GM19438 (cell line): ENCODE results near the gene KCNK5.

Experiments
- ATAC-seq: cut with Tn5 transposase; IDR thresholded peaks from one replicate; pipeline ENCODE4 v1.9.1; 2021; ENCODE audit warnings: low read depth; ENCODE audit not compliant: unreplicated experiment

KCNK5 gene

DNA sequence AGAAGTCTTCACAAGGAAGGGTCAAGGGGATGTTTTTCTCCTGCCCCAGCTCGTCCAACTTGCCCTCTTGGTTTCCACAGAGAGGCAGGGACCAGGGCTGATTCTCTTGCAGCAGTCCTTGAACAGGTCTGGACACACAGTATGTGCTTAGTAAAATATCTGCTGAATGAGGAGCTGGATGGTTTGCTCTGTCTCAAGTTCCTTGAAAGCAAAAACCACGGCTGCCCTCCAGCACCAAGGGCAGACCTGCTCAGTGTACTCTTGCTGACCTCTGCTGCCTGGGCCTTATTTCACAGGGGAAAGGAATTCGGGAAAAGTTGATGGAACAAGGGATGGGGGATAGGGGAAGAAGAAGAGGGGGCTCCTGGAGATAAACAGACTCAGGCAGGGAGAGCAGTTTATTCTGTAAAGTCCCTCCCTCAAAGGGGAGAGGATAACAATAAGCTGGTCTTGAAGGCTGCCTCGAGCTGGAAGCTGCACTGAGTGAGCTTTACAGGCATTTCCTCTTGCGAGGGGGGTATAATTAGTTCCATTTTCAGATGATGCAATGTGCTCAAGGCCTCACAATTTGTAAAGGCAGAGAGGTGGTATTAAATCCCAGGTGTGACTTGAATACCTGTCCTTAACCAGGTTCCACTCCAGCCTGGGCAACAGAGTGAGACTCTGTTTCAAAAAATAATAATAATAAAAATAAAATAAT lies 10.3 kb downstream of the KCNK5 start:
- ATAC-seq: no peak

DNA sequence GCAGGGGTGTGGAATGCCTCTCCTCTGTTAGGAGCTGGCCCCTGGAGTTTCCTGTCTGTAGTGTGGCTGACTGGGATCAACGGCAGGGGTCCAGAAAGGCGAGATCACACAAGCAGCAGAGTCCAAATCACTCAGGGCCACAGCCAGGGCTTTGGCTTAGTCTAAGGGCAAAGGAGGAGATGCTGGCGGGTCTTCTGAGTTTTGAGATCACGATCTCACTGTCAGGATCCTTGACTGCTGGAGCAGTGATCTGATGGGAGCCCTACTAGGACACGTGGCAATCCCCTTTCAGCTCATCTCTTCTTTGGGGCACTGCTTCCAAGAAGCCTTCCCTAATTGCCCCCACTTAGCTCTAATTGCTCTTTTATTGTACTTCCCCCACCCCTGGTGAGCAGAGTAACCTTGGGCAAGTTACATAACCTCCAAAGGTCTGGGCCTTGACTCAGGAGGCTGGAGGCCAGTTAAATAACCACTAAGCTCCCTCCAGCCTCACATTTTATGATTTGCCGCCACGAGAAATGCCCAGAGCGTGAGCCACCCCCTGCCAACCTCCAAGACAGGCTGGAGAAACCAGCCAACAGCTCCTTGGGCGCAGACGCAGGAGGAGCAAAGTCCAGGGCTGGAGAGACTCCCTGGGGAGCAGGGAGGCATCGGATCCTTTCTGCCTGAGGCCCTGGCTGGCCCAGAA lies 12.0 kb downstream of the KCNK5 start:
- ATAC-seq: no peak

DNA sequence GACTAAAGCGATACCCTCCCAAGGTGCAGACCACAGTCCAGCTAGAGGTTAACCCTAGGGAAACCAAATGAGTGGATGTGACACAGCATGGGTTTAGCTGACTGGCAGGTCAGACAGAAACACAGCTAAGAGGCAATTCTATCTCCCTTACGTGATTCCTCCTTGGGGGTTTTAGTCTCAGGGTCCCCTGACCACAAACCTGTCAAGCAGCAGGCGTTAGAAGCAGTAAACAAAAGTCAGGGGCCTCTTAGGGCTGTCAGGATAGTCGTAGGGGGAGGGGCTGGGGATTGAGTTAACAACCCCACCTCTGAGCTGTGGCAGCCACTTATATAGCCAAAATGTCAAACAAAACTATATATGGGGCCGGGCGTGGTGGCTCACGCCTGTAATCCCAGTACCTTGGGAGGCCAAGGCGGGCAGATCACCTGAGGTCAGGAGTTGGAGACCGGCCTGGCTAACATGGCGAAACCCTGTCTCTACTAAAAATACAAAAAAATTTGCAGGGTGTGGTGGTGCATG lies 13.6 kb downstream of the KCNK5 start:
- ATAC-seq: no peak

DNA sequence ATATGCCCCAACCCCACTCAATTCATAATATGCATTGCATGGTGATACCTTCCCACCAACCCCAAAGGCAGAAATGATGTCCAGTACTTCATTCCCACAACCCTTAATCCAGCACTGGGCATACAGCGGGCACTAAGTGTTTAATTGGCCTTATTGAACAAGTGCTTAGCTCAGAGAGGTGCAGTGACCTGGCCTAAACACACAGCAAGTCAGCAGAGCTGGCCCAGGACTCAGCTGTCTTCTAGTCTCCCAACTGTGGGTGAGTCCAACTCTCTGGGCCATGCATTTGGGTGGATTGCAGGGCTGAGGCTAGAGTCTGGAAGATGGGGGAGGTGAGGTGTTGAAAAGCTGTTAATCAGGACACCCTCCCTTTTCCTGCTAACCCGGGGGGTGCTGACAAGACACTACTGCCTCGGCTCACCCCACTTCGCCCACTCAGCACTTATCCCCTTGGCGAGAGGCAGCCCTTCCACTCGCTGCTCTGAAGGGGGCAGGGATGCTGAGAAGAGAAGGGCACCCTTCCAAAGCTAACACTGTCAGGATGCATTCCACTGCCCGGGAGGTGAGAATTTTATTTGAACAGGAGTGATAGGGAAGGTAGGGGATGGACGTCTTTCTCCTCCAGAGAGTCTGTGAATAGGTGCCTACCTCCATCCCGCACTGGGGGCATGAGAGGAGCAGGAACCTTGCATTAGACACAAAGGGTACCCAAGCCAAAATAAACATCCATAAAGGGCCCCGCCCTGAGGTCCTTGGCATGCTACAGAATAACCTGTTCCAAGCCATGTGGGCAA lies 14.2 kb downstream of the KCNK5 start:
- ATAC-seq: no peak

DNA sequence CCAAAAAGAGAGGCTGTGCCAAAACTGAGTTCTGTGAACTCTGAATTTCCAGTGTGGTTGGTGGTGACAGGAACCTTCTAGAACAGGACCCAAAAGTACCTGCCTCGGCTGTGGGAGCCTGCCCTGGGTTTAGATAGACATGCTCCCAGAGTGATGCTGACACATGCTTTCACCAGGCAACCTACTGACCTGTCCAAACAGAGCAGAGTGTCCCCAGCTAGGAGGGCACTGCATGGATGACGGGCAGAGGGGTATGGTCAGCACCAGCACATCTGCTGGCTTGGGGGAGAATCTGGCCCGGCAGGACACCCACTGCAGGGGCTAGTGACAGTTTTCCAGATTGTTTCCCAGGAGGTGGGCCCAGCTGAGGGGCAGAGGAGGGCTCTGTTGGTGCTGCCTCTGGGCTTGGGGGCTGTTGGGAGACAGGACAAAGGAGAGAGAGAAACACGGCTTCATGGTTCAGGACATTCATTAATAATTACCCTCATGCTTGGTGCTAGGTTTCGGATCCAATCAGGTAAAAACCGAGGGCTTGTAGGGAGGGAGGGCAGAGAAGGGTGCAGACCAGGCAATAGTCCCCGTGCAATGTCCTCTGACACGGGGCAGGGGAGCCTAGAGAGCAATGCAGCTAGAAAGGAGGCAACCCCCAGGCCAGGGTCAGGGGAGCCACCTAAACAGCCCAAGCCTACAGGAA lies 15.0 kb downstream of the KCNK5 start:
- no peak for ATAC-seq

DNA sequence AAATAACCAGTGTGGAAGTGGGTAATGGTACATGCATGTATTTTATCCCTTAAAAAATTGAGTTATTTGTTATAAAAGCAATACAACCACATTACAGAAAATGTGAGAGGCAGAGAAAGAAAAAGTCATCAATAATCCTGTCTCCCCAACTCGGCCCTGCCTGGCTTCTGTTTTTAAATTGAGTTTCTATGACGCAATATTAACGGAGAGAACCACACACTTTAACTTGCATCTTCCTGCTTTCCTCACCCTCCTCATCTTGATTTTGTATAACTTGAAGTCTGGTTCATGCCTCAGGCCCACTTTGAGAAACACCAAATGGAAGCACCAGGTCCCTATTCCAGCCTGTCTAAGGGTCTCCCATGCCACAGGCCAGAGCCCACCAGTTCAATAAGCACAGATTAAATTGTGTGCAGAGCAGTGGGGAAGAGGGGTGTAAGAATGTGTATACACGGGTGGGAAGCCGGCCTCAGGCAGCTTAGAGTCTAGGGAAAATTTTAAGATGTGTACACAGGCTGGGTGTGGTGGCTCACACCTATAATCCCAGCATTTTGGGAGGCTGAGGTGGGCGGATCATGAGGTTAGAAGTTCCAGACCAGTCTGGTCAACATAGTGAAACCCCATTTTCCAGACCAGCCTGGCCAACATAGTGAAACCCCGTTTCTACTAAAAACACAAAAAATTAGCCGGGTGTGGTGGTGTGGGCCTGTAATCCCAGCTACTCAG lies 15.9 kb downstream of the KCNK5 start:
- ATAC-seq: no peak

DNA sequence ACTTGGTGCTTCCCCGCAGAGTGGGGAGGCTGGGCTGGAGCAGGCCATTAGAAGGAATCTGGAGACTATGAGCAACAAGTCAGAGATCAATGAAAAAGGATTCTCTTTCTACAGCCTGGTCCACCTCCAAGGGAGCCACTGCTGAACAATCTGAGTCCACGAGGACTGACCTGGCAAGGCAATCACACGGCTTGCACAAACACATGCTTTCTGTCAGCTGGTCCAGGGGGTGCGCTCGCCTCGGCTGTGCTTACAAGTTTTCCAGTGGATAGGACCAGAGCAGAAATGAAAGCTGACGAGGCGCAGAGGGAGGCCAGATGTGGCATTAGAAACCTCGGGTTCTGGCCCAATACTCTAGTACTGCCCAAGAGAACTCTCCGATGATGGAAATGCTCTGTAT lies 18.1 kb downstream of the KCNK5 start:
- ATAC-seq: no peak

DNA sequence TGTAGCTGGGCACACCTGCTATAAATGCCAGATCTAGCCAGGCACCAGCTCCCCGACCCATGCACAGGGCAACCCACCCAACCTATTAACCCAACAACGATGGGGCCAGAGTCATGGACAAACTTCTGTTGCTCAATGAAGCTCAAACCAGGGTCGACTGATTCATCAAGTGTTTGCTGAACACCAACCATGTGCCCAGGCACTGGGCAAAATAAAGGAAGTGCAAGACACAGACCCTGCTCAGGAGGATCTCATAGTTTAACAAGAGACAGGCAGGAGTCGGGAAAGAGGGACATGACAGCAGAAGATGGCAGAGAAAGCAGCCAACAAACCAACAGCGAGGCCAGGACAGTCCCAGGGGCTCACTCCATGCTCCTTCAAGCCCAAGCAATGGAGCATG lies 18.8 kb downstream of the KCNK5 start:
- ATAC-seq: no peak

DNA sequence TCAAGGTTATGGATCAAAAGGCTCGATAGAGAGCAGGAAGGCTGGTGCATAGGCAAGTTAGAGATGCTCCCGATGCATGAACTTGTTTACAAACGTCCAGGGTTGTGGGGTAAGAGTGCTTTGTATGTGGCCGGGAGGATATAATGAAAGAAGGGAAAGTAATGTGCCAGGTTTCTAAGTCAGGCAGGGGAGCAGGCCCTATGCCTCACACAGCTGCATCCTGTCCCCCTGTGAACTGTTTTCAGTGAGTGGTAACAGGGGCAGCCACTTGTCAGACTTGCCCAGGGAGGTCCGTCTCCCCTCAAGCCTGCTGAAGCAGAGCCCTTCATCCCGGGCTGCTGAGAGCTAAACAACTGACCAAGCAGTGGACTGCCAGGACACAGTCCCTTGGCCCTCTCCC lies 19.4 kb downstream of the KCNK5 start:
- no peak for ATAC-seq

DNA sequence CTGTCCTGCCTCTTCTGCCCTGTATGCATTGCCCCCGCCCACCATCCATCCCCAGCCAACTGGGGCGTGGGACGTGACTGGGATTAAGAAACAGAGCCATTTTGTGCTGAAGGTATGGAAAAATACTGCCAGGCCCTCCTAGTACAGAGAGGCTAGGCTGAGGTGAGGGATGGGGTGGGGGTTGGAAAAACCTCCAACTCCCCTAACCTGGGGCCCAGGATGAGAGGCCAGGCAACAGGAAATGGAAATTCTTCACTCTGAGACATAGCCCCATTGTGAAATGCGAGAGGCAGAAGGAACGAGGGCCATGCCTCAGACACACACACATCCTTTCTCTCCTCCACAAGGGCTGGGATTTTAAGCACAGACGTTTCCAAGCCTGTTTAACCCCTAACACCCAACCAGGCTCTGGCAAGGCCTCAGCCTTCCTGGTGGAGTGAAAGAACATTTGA lies 19.9 kb downstream of the KCNK5 start:
- no peak for ATAC-seq

DNA sequence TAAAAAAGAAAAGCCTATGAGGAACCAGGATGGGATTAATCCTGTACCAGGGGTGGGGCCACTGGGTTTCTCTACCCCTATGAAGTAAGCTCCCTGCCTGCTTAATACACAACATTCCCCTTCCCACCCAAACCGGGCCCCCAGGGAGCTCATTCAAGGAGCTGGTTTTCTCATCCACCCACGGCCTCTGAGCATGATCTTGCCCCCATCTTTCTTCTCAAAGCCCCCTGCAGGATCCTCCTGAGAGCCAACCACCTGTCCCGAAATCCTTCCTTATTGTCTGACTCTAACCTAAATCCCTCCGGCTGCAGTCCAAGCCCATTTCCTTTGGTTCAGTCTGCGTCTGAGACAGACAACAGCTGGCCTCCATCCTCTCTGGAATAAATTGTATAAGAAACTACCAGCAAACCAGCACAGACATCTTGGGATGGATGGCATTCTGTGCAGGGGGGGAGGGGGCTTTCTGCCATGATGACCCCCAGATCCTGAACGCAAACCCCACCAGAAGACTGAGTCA lies 21.0 kb downstream of the KCNK5 start:
- no peak for ATAC-seq

DNA sequence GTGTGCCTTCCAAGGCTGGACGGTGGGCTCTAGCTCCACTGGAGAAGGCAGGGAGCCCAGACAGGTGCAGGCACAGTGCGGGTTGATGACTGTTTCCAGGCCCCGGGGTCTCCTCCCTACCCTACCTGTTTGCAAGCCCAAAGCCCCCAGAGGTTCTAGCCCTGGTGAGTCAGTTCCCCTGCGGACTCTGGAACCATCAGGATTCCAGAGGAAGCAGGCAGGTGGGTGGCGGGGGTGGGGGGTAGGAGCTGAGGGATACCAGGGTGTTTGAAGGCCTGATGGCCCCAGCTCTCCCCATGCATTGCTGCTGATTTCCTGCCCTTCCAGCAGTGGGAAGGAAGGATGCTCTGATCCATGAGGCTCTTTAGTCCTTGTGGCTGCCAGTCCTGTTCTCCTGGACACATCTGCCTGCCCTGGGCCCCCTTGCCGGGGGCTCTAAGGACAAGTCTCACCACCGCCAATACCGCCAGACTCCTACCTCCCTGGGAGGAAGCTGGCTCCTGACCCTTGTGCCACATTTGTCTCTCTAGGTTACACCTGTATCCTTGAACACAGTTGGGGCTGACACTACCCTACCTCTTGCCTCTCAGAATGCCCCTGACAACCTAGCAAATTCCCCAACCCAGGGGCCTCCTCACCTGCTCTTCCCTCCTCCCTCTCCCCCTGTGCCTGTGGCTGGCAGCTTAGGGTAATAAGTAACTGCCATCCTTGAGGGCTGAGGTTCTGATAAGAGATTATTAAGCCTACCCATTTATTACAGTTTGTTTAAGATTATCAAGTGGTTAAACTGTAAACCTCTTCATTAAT lies 21.7 kb downstream of the KCNK5 start:
- ATAC-seq: no peak

DNA sequence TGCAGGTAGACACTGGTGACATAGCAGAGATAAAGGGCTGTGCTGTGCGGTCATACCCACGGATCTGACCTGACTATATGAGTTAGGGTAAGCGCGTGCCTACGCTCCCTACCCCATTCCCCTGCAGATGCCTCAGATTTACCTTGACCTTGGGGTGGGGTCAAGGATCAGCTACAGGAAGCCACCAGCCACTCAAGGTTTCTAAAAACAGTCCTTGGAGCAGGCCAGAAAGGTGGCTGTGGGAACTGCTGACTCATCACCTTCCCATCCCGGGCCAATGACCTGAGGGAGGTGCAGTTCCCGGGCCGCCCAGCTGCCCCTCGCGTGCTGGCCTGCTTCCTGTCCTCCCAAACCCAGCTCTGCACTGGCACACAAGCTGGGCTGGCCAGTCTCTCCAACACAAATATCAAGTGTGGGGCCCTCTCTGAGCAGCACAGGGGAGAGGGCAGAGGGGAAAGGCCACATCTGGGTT lies 23.0 kb downstream of the KCNK5 start:
- no peak for ATAC-seq

DNA sequence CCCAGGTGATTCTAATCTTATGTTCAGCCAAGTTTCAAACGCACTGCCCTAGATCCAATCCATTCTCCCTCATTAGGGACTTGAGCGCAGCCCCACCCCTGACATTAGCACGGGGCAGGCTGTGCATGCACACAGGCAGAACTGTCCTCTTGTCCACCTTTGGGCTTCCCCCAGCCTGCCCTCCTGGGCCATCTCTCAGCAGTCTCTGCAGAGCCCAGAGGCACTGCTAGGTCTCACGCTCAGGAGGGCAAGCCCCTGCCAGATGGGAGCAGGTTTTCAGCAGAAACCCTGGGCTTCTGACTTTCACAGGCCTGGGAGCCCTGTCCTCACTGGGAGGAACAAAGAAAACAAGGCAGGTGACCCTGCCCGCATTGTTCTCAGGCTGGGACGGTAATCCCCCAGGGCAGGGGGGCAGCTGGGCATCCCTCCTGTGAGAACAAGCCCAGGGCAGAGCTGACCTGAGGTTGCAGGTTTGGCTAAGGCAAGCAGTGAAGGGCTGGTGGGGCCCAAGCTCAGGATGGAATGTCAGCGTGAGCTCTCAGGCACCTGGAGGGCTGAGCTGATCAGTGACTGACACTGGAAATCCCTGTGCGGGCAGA lies 24.5 kb downstream of the KCNK5 start:
- no peak for ATAC-seq

DNA sequence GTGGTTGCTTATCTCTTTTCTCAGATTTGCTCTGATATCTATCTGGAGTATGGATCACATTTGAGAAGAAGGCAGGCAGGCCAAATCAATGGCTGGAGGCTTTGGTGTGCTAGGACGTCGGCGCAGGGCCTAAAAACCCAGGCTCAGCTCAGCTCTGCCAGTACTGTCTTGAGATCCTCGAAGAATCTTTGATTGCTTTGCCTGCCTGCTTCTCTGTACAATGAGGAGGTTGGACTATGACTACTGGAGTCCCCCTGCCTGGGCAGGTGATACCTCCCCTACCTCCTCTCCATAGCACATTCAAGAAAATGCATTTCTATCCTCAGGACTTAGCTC lies 25.1 kb downstream of the KCNK5 start:
- ATAC-seq: no peak

DNA sequence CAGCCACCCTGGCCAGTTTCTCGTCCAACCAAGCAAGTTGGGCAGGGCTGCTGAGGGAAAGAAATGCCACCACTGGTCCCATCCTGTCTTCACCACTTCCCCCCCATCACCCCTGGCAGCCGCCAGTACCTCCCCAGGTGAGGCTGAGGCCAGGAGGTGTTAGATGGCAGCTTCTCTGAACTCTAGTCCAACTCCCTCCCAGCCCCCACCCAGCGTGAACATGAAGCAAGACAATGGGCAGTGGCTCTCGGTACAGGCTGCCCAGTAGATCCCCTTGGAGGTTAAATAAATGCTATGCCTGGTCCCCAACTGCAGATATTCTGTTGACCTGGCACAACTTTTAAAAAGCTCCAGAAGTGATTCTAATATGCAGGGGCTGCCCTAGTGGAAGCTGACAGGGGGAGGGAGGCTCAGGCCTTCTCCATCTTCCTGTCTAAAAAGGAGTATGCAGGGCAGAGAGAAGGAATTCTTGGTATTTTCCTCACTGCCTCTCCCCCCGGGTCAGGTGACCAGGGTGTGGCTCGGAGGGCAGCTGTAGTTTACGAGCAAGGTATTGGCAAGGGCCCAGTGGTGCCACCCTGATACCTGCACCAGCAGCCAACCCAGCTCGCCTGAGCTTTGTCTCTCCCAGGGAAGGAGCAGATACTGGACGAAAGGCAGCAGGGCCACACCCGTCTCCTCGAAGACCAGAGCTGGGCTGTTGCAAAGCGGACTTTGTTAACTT lies 25.7 kb downstream of the KCNK5 start:
- no peak for ATAC-seq

DNA sequence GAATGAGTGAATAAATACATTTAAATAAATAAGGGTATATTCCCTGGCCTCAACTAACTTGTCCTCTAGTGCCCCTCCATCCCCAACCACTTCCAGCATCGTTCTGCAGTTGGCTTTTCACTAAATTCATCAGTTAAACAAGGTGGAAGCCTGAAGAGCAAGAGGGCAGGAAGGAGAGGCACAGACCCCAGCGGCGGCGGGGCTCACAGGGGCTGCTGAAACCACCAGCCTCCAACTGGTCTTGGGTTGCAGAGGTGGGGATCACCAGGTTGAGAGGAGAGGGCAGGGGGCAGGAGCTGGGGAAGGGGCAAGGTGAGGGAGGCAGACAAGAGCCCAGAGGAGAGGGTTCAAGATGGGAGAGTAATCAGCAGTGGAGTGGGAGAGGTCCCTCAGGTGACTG lies 27.1 kb downstream of the KCNK5 start:
- ATAC-seq: no peak

DNA sequence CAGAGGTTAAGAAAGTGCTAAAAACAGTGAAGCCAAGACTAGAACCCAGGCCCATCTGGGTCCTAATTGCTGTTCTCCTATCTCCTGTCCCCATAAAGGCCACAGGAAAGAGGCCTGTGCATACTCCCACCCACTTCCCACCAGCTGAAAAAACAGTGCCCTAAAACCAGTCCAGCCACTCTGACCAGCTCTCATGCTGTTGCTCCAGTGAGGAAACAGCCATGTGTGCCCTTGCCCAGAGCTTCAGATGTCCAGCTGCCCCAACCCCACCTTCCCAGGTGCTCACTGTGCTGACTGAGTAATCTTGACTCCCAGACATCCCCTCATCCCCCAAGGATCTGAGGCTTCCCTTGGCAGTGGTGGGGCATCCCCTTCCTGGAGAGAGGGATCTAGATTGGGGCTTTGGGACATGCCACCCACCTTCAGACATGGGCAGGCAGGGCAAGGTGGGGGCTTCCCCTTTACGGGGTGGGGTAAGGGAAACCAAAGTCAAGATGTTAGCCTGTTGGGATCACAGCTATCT lies 28.7 kb downstream of the KCNK5 start:
- no peak for ATAC-seq
